ENCODE data around the gene E4F1. TPM values are rescaled to one million over a fixed set of nuclear protein-coding genes. Genes with fewer than 3 reads are reported as not detected.
A peak's percentile ranks its signal among the peaks of the same experiment; 100 is the strongest.

The E4F1 gene
- total and polyA plus RNA-seq, 9 of the 15 experiments (the other 6 are each of a cell fraction or from before 2014, with no cell fraction given), result 0.48 to 94.9 (median 20.4) TPM

DNA sequence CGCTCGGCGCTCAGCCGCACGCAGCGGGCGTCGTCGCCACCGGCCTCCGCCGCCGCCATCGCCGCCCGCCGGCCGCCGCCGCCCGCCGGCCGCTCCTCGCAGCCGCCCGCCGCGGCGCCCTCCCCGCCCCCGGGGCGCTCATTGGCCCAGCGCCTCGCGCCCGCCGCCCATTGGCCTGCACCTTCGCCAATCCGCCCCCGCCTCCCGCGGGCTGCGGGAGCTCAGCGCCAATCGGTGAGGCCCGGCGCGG, 8.7 kb upstream of the E4F1 start, which contains the start of gene PGP (continued):
- TF ChIP-seq, protein P1, sequence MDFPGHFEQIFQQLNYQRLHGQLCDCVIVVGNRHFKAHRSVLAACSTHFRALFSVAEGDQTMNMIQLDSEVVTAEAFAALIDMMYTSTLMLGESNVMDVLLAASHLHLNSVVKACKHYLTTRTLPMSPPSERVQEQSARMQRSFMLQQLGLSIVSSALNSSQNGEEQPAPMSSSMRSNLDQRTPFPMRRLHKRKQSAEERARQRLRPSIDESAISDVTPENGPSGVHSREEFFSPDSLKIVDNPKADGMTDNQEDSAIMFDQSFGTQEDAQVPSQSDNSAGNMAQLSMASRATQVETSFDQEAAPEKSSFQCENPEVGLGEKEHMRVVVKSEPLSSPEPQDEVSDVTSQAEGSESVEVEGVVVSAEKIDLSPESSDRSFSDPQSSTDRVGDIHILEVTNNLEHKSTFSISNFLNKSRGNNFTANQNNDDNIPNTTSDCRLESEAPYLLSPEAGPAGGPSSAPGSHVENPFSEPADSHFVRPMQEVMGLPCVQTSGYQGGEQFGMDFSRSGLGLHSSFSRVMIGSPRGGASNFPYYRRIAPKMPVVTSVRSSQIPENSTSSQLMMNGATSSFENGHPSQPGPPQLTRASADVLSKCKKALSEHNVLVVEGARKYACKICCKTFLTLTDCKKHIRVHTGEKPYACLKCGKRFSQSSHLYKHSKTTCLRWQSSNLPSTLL (IDR thresholded peaks at IDR 0.05), result no peak
- TF ChIP-seq TEAD2 (tag; IDR thresholded peaks at IDR 0.05) (no peak), KLF16 (IDR thresholded peaks at IDR 0.05) (no peak), TBP (optimal IDR thresholded peaks at IDR 0.05; ENCODE audit: low read depth, low read length) (no peak), ZFPM2 (CRISPR knock-in tag; IDR thresholded peaks at IDR 0.05) (no peak), SMAD3 (CRISPR knock-in tag; conservative IDR thresholded peaks at IDR 0.05) (peak; percentile 81; the same call in 1 of the 2 replicates), MAFF (IDR thresholded peaks at IDR 0.05; ENCODE audit: low read length) (no peak), CBFA2T3 (IDR thresholded peaks at IDR 0.05) (no peak), POLR3A (IDR thresholded peaks at IDR 0.05; ENCODE audit: borderline replicate concordance, extremely low read depth, insufficient read depth, insufficient read length) (no peak), EWSR1 (IDR thresholded peaks at IDR 0.05; ENCODE audit: borderline replicate concordance, low read depth, partially characterized antibody) (no peak), ZNF253 (CRISPR knock-in tag; conservative IDR thresholded peaks at IDR 0.05) (no peak), ATF7 (IDR thresholded peaks at IDR 0.05) (no peak), RUNX1 (IDR thresholded peaks at IDR 0.05; ENCODE audit: low read depth) (no peak), PRMT5 (CRISPR knock-in tag; IDR thresholded peaks at IDR 0.05) (no peak), NFXL1 (CRISPR knock-in tag; IDR thresholded peaks at IDR 0.05) (peak; percentile 62; the same call in 1 of the 2 replicates), ZFP91 (CRISPR knock-in tag; IDR thresholded peaks at IDR 0.05) (no peak), ZNF668 (CRISPR knock-in tag; IDR thresholded peaks at IDR 0.05) (peak; percentile 92; the same call in 1 of the 2 replicates), RB1 (IDR thresholded peaks at IDR 0.05; ENCODE audit: low read depth) (no peak), CREB3L1 (IDR thresholded peaks at IDR 0.05; ENCODE audit: borderline replicate concordance, low read depth) (no peak)
- TF ChIP-seq, protein P2, sequence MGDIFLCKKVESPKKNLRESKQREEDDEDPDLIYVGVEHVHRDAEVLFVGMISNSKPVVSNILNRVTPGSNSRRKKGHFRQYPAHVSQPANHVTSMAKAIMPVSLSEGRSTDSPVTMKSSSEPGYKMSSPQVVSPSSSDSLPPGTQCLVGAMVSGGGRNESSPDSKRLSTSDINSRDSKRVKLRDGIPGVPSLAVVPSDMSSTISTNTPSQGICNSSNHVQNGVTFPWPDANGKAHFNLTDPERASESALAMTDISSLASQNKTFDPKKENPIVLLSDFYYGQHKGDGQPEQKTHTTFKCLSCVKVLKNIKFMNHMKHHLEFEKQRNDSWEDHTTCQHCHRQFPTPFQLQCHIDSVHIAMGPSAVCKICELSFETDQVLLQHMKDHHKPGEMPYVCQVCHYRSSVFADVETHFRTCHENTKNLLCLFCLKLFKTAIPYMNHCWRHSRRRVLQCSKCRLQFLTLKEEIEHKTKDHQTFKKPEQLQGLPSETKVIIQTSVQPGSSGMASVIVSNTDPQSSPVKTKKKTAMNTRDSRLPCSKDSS (IDR thresholded peaks at IDR 0.05; ENCODE audit: low read depth, partially characterized antibody), result no peak
- TF ChIP-seq, protein P3, sequence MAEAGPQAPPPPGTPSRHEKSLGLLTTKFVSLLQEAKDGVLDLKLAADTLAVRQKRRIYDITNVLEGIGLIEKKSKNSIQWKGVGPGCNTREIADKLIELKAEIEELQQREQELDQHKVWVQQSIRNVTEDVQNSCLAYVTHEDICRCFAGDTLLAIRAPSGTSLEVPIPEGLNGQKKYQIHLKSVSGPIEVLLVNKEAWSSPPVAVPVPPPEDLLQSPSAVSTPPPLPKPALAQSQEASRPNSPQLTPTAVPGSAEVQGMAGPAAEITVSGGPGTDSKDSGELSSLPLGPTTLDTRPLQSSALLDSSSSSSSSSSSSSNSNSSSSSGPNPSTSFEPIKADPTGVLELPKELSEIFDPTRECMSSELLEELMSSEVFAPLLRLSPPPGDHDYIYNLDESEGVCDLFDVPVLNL (CRISPR knock-in tag; IDR thresholded peaks at IDR 0.05; ENCODE audit: low read depth), result no peak

Measured in K562 (cell line).